GM19099 (cell line): Measurements from ENCODE around the gene TTLL12.

Experiments
- POLR2A ChIP-seq: IDR thresholded peaks from 3 replicates; pipeline ENCODE4 v1.6.1; 2011; ENCODE audit warnings: low read depth; ENCODE audit not compliant: insufficient read length; ENCODE audit errors: extremely low read depth

The TTLL12 gene

GRCh38 chr22:43118024-43118849, 68.7 kb downstream of the TTLL12 start:
- TF ChIP-seq POLR2A, result no peak

DNA sequence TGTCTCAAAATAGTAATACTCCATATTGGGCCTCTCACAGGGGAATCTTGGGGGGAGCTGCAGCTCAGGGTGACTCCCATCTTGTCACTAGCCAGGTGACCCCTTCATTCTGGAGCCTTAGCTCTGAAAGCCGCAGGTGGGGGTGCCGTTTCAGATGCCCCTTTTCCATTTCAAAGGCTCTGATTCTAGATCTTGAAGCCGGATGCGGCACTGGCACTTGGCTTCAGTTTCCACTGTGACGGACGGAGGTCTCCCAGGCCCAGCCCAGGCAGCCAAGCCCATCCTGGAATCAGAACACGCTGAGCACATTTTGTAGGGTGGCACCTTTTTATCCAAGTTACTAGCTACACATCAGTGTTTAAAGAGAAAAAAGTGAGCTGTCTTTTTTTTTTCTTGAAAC, 70.0 kb downstream of the TTLL12 start:
- TF ChIP-seq POLR2A, result no peak
